Retinal pigment epithelial cell (primary cell): Measurements from ENCODE around the gene LETMD1.

ENCODE experiments used
- DNase-seq: peaks from one replicate; pipeline ENCODE4 v3.0.0-alpha.2; 2010; ENCODE audit warnings: low read depth
- H3K4me3 ChIP-seq: 2 replicates; pipeline ENCODE4 v1.5.1; 2011; ENCODE audit warnings: mild to moderate bottlenecking, low read length, control low read depth, moderate library complexity
- CTCF ChIP-seq: conservative IDR thresholded peaks from 2 replicates; pipeline ENCODE4 v1.5.1; 2011; ENCODE audit warnings: low read depth, low read length, control low read depth, inconsistent platforms

LETMD1 gene

GRCh38 chr12:51025836-51026638, 22.1 kb upstream of the LETMD1 start, which contains the start of gene SLC11A2:
SLC11A2 (minus strand) TSS chr12:51026384; CDS start chr12:51010728, 15,656 bp downstream.
- H3K4me3 ChIP-seq, result peak within 1 kb of the TSS; percentile 79
- DNase-seq, result peak; percentile 84
- TF ChIP-seq CTCF, result peak; percentile 24

- DNase-seq, result no peak
- no peak for TF ChIP-seq CTCF
These were observed 20.7 kb upstream of the LETMD1 start for GRCh38 chr12:51027342-51027835.

GRCh38 chr12:51028126-51028812, 19.9 kb upstream of the LETMD1 start:
- TF ChIP-seq CTCF, result peak; percentile 49
- H3K4me3 ChIP-seq, result no peak overlapping the region
- no peak for DNase-seq

More at GRCh38 chr12:51027342-51027835, 20.7 kb upstream of the LETMD1 start:
- no peak overlapping the region for H3K4me3 ChIP-seq

- H3K4me3 ChIP-seq, result no peak overlapping the region
- no peak for TF ChIP-seq CTCF
- no peak for DNase-seq
These were observed 19.3 kb upstream of the LETMD1 start for GRCh38 chr12:51028813-51029150.

GRCh38 chr12:51033048-51033447, 15.1 kb upstream of the LETMD1 start:
- DNase-seq, result no peak
- H3K4me3 ChIP-seq, result no peak overlapping the region
- no peak for TF ChIP-seq CTCF

- H3K4me3 ChIP-seq, result no peak overlapping the region
- DNase-seq, result no peak
- TF ChIP-seq CTCF, result no peak
These were observed 14.6 kb upstream of the LETMD1 start for GRCh38 chr12:51033457-51034089.
